NCI-H1694 treated with DMSO at 0.1 percent for 48 hours (cell line): ENCODE measurements around the gene ALG1L2.
A peak's percentile ranks its signal among the peaks of the same experiment; 100 is the strongest.
"Not testable (repeated sequence)": the region's sequence is repeated elsewhere in the genome, so short reads cannot be mapped to it uniquely, and the experiment has no call there.

Source experiments
- DNase-seq: peaks from one replicate; lab custom pipeline; 2025; lab: John Stamatoyannopoulos, UW

The ALG1L2 gene

DNA sequence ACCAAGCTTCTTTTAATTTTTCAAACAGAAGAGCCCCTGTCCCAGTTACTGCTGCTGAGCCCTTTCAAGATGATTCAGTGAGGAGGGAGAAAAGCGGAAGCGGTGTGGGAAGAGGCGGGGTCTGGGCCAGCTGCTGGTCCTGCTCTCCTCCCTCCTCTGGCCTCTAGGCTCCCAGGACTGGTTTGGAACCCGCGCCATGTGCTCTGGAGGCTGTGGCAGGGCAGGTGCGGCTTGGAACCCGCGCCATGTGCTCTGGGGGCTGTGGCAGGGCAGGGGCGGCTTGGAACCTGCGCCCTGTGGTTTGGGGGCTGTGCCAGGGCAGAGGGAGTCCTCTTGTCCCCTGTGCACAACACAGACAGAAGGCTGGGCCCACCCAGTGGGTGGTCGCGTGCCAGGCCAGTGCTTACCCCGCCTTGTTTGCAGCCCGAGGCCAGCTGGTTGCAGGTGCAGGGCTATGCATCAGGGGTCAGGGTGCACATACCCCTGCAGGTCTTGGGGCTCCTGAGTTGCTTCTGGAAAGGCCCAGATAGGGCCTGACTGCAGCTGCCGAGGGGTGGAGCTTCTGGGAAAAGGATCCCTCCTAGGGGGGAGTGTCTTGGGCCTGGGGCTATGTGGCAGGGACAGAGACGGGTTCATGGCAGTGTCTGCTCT lies 12.2 kb downstream of the ALG1L2 start:
- DNase-seq: no peak

- DNase-seq: not testable (repeated sequence)
These were observed 12.9 kb downstream of the ALG1L2 start for GRCh38 chr3:130094491-130094941.

DNA sequence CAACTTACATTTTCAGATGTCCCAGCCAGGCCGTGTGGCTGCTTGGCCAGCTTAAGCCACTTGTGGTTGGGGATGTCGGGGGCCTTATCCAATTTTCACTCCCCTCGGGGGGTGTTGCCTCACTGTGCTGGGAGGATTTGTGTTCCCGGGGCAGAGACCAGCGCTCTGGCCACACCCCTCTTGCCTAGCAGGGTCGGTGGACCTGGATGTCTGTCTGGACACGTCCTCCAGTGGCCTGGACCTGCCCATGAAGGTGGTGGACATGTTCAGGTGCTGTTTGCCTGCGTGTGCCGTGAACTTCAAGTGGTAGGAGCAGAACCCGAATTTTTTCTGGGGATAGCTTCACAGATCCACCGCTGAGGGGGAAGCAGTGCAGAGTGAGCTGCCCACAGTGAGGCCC lies 14.2 kb downstream of the ALG1L2 start:
- DNase-seq: not testable (repeated sequence)

GRCh38 chr3:130097096-130097495 lies 15.5 kb downstream of the ALG1L2 start:
- DNase-seq: not testable (repeated sequence)

DNA sequence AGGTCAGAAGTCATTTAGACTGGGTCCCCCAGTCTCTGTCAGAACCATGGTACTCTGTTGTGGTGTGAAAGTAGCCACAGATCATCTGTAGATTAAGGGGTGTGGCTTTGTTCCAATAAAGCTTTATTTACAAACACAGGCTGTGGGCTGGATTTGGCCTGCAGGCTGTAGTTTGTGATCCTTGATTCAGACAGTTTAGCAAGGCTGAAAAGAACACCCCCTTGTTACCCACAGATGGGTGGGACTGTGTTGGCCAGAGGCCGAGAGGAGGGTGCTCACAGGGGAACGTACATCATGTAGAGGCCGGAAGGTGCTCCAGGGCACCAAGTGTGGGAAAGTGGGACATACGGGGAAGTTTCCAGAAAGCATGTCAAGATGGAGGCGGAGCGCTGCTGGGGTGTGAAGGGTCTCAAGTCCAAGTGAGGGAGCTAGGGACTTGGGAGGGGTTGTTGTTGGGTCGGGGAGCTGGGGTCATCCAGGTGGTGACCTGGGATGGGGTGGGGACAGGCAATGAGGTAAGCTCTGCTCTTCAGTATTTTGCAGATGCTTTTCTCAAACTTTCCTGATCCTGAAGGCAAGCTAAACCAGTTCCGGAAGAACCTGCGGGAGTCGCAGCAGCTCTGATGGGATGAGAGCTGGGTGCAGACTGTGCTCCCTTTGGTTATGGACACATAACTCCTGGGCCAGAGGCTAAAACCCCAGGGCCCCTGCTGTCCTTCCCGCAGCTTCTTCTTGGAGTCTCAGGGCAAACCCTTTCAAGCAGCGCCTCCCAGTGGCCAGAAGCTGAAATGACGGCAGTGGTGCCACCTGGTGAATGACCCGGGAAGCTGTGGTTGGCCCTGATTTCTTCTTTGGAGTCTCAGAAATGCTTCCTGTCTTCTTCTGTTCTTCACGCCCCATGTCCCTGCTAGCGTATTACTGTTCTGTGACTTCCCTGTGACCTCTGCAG lies 16.3 kb downstream of the ALG1L2 start:
- not testable (repeated sequence) for DNase-seq

GRCh38 chr3:130098639-130099385 lies 17.2 kb downstream of the ALG1L2 start:
- not testable (repeated sequence) for DNase-seq

GRCh38 chr3:130102545-130102944 lies 20.9 kb downstream of the ALG1L2 start:
- DNase-seq: not testable (repeated sequence)

DNA sequence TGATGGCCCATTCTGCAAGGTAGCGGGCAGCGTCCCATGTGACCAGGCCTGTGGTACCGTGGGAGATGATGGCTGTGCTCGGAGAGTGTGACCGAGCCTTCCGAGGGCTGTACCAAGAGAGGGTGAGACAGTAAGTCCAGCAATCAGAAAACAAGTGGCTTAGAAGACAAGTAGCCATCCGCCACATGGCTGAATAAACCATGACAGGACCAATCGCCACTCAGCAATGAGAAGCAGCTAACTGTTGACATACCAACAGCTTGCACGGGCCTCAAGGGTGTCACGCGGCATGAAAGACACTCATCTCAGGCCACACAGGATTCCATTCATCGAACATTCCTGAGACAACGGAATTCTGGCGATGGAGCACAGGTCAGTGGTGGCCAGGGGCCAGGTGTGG lies 22.6 kb downstream of the ALG1L2 start:
- not testable (repeated sequence) for DNase-seq

- DNase-seq: not testable (repeated sequence)
These were observed 25.8 kb downstream of the ALG1L2 start for GRCh38 chr3:130107333-130107995.

DNA sequence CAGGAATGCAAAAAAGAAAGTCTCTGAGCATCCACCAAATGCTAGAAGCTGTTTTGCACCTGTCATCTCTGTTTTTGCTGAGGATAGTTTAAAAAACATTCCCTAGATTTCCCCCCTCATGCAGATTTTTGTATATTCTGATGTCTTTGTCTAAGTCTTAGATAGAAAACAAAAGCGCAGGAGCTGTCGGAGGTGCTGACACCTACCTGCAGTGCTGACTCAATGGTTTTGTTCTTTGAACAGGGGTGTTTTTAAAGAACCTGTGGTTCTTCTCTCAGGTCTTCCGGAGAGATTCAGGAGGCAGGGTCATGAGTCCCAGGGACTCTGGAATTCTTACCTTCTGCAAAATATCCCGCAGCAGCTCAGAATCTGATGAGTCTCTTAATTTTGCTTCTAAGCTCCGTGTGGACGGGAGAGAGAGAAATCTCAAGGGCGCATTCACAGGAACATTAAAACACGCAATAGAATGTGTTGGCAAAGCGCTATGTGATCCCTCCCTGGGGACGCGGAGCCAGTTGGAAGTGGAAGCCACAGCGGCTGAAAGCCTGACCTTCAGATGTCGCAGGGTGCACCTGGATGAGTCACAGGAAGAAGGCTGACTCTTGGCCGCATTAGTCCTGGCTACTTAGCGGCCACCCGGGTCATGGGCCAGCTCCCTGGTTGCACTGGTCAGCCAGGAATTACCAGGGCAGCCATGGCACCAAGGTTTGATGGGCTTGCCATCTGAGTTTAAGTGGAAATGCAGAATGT lies 27.4 kb downstream of the ALG1L2 start:
- not testable (repeated sequence) for DNase-seq

DNA sequence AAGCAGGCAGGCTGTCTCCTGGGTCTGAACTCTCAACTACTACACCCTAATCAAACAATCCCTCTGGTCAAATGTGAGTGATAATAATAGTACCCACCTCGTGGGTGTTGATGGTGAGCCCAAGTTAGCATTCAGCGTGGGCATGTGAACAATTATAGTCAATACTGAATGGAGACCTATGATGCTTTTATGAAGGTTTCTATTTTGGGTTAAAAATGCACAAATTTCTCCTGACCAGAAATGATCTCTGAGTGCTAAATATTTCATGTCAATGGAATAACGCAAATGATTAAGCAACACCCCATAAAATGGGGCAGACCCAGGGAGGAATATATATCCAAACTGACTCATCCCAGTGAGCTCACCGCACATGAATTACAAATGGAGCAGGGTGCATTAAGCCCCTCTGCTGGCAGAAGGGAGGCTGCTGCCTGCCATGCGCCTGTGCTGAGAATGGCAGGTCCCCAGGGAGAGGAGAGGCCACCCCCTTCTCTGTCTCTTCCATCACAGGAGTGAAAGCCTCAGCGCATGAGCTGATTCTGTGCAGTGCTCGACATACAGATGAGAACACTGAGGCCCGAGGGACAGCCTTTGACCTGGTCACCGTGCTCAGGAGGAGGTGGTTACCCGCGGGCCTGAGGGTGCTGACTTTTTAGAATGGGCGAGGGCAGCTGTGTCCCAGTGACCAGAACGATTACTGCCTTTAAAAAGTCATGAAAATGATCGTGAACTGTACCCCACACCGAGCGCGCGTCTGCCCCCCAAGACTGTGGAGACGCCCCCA lies 28.9 kb downstream of the ALG1L2 start:
- peak; percentile 28 for DNase-seq

DNA sequence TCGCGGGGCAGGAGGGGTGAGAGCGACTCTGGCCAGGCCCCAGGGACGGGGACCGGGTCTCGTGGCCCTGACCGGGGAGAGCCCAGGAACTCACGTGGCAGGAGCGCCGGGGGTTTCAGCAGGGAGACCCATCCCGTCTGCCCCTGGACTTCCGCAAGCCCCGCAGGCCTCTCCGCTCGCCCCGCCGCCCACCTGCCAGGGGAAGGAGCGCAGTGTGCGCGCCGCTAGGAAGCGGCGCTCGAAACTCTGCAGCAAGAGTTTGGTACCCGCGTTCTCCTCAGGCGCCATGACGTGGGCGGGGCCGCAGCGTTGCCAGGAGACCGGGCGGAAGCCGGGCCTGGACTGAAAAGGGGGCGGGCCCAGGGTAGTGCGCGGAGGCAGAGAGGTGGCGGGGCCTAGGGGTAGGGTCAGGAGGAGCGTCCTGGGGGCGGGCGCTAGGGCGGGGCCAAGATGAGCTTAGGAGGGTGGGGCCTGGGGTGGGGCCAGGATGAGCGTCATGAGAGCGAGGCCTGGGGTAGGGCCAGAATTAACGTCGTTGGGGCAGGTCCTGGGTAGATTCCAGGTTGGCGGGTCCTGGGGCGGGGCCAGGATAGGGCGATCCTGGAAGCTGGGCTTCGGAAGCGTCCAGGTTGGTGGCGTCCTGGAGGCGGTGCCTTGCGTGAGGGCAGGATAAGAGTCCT lies 29.7 kb downstream of the ALG1L2 start:
- DNase-seq: peak; percentile 94

- peak; percentile 91 for DNase-seq
These were observed 30.5 kb downstream of the ALG1L2 start for GRCh38 chr3:130111865-130112747.

DNA sequence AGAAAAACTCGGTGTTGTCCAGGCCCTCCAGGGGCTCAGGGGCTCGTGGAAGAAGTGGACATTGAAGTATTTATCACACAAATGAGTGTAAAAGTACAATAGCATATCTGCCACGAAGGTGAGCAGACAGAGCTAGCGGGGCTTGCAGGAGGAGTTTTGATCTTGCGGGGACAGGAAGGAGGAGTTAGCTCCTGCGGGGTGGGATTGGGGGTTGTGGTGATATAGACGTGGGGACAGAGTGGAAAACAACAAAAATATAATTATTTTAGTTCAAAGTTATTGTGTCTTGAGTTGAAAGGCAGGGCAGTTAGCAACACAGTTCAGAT lies 31.1 kb downstream of the ALG1L2 start:
- DNase-seq: not testable (repeated sequence)

- not testable (repeated sequence) for DNase-seq
These were observed 33.8 kb downstream of the ALG1L2 start for GRCh38 chr3:130115400-130115799.

DNA sequence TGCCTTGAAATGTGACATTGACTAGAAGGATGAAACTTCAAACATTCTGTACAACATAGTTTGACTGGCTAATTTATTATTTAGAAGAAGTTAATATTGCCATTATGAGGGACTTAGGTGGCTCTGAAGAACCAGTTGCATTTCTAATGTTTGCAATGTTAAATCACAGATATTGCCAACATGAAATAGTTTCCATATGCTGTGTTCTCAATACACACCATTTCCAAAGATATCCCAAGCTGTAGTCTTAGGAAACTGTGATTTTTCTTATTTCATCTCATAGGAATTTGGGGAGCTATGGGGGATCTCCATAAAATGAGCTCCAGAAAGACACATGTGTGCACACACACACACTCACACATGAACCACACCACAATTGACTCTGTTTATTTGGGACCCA lies 36.3 kb downstream of the ALG1L2 start:
- no peak for DNase-seq

GRCh38 chr3:130119824-130120223 lies 38.2 kb downstream of the ALG1L2 start:
- DNase-seq: peak; percentile 33

DNA sequence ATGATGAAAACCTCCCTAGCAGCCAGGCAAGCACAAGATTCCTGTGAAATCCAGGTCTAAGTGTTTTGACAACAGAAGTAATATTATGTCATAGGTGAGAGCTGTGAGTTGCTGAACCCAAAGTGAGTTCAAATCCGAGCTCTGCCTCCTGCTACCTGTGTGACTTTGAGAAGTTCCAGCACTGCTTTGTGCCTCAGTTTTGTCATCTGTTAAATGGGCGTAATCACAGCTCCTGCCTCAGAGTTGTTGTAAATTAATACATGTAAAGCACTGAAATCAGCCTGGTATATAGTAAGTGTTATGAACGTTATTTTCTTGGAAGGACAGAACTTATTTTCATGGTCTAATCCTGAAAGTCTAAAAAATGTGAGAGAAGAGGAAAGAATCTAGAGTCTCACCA lies 38.7 kb downstream of the ALG1L2 start:
- not testable (repeated sequence) for DNase-seq
